HCEC 1CT (cell line): ENCODE results near the gene PARVA.
A peak's percentile ranks its signal among the peaks of the same experiment; 100 is the strongest.

Source experiments
- DNase-seq: peaks from one replicate; pipeline ENCODE4 v3.0.0-alpha.2; 2017

PARVA gene

GRCh38 chr11:12377824-12378593 is 638 bp downstream of the PARVA start:
- peak; percentile 82 for DNase-seq

GRCh38 chr11:12380565-12381325 is 3.4 kb downstream of the PARVA start:
- DNase-seq: no peak

GRCh38 chr11:12381875-12382274 is 4.5 kb downstream of the PARVA start:
- DNase-seq: no peak

- no peak for DNase-seq
Measured at GRCh38 chr11:12382451-12382850, 5.1 kb downstream of the PARVA start.

GRCh38 chr11:12386309-12386708 is 8.9 kb downstream of the PARVA start:
- DNase-seq: no peak

- no peak for DNase-seq
Measured at GRCh38 chr11:12386745-12387144, 9.4 kb downstream of the PARVA start.

- no peak for DNase-seq
Measured at GRCh38 chr11:12388173-12388572, 10.8 kb downstream of the PARVA start.

GRCh38 chr11:12388939-12389670 is 11.7 kb downstream of the PARVA start:
- DNase-seq: no peak

GRCh38 chr11:12389676-12390657 is 12.6 kb downstream of the PARVA start:
- DNase-seq: no peak

- no peak for DNase-seq
Measured at GRCh38 chr11:12390687-12391110, 13.3 kb downstream of the PARVA start.

- no peak for DNase-seq
Measured at GRCh38 chr11:12392672-12393071, 15.3 kb downstream of the PARVA start.

GRCh38 chr11:12393691-12394090 is 16.3 kb downstream of the PARVA start:
- no peak for DNase-seq

- DNase-seq: no peak
Measured at GRCh38 chr11:12394601-12395000, 17.2 kb downstream of the PARVA start.

- no peak for DNase-seq
Measured at GRCh38 chr11:12395333-12395732, 18.0 kb downstream of the PARVA start.

- peak; percentile 99 for DNase-seq
Measured at GRCh38 chr11:12397931-12398334, 20.6 kb downstream of the PARVA start.

GRCh38 chr11:12399355-12399754 is 22.0 kb downstream of the PARVA start:
- DNase-seq: no peak

GRCh38 chr11:12402025-12402424 is 24.7 kb downstream of the PARVA start:
- no peak for DNase-seq

GRCh38 chr11:12402691-12403120 is 25.3 kb downstream of the PARVA start:
- no peak for DNase-seq

GRCh38 chr11:12403122-12403996 is 26.0 kb downstream of the PARVA start:
- DNase-seq: no peak

- no peak for DNase-seq
Measured at GRCh38 chr11:12403997-12404350, 26.6 kb downstream of the PARVA start.

- DNase-seq: no peak
Measured at GRCh38 chr11:12404436-12404835, 27.1 kb downstream of the PARVA start.
